ENCODE measurements around the gene ZDHHC13. TPM values are rescaled to one million over a fixed set of nuclear protein-coding genes. Genes with fewer than 3 reads are reported as not detected.

ZDHHC13 gene
- total RNA-seq, 2 donors from 2014 or later: 26.0 to 29.6 TPM

DNA sequence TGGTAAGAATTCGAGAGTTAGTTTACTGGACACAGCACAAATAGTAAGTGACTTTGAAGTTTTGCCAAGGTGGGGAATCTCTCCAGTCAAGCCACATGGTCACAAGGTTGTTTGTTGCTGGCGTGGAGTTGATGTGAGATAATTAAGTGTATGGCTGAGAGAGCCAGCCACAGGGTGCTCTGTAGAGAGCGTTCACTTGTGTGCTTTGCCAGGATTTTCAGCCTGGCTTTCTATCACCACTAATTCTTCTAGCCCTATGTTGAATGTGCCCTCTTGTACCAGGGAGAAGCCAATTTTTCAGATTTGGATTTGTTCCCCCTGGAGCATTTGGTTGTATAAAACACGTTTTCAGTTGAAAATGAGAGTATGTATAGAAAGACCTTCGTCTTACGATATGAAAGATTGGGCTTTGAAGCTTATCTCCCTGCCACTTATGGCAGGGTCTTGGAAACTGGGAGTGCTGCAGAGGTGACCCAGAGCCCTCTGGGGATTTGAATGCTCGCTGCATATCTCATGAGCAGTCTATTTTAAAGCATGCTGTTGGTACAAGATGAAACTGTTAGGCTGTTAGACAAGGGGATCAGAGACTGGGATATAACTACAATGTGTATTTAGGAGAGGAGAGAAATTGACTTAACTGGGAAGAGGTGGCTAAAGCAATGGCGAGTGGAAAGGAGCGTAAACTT lies 56.2 kb downstream of the ZDHHC13 start:
- no peaks in the 10 kb centered on the region for H3K9me3 Mint-ChIP-seq
- H3K9ac ChIP-seq (ENCODE audit: extremely low read depth, low read length, poor library complexity, severe bottlenecking): no peak overlapping the region
- DNase-seq: no peak
- no peaks in the 10 kb centered on the region for H3K27me3 ChIP-seq (ENCODE audit: control insufficient read depth, insufficient read depth, low read length, poor library complexity, severe bottlenecking)
- H3K27me3 Mint-ChIP-seq (ENCODE audit: insufficient read depth): no peaks in the 10 kb centered on the region
- peaks cover 50% of the 10 kb centered on the region for H3K36me3 Mint-ChIP-seq (ENCODE audit: low read depth)
- WGBS, 2 experiments (ENCODE audit: insufficient coverage in 1 of 2, insufficient read length in 1 of 2): 95 to 96% methylated on average over 7 to 9 of the region's 9 CpGs
- TF ChIP-seq, protein P1, sequence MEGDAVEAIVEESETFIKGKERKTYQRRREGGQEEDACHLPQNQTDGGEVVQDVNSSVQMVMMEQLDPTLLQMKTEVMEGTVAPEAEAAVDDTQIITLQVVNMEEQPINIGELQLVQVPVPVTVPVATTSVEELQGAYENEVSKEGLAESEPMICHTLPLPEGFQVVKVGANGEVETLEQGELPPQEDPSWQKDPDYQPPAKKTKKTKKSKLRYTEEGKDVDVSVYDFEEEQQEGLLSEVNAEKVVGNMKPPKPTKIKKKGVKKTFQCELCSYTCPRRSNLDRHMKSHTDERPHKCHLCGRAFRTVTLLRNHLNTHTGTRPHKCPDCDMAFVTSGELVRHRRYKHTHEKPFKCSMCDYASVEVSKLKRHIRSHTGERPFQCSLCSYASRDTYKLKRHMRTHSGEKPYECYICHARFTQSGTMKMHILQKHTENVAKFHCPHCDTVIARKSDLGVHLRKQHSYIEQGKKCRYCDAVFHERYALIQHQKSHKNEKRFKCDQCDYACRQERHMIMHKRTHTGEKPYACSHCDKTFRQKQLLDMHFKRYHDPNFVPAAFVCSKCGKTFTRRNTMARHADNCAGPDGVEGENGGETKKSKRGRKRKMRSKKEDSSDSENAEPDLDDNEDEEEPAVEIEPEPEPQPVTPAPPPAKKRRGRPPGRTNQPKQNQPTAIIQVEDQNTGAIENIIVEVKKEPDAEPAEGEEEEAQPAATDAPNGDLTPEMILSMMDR (conservative IDR thresholded peaks at IDR 0.05): no peak
- peaks cover 4% of the 10 kb centered on the region for H3K4me1 ChIP-seq (ENCODE audit: control insufficient read depth, insufficient read depth, low read length)
- H3K4me1 Mint-ChIP-seq: peaks cover 2% of the 10 kb centered on the region
- no peak overlapping the region for H3K27ac ChIP-seq (ENCODE audit: low read depth, low read length)
- peaks cover 47% of the 10 kb centered on the region for H3K36me3 ChIP-seq (ENCODE audit: control insufficient read depth, insufficient read depth, low read length)
- no peak overlapping the region for H3K4me3 ChIP-seq (ENCODE audit: low read length)
- H3K27ac Mint-ChIP-seq: no peak overlapping the region
- H3K4me3 Mint-ChIP-seq: no peak overlapping the region
- no peaks in the 10 kb centered on the region for H3K9me3 ChIP-seq (ENCODE audit: control insufficient read depth, low read length)

DNA sequence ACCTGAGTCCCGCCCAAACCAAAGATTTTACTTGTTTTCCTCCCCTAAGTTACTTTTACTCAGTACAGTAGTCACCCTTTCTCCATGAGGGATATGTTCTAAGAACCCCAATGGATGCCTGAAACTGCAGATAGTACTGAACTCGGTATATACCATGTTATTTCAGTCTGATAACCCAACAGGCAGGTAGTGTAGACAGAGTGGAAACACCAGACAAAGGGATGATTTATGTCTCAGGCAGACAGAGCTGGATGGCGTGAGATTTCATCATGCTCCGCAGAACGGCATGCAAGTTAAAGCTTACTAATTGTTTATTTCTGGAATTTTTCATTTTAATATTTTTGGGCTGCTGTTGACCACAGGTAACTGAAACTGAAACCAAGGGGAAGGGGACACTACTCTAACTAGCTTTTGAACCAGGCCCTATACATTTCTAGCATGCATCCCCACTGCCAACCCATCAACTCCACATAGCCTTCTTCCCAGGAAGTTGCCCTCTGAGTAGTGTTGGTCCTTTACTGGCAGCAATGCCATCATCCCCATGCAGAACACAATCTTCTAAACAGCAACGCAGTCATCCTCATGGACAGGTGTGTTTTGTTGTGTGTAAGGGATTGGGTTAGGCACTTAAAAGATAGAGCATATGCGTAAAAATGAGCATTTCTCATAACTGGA lies 57.1 kb downstream of the ZDHHC13 start:
- Mint-ChIP-seq H3K36me3 (ENCODE audit: low read depth) (peaks cover 42% of the 10 kb centered on the region), H3K4me1 (peaks cover 2% of the 10 kb centered on the region), H3K27ac (no peak overlapping the region), H3K9me3 (no peaks in the 10 kb centered on the region), H3K4me3 (no peak overlapping the region), H3K27me3 (ENCODE audit: insufficient read depth) (no peaks in the 10 kb centered on the region)
- H3K27me3 ChIP-seq (ENCODE audit: control insufficient read depth, insufficient read depth, low read length, poor library complexity, severe bottlenecking): no peaks in the 10 kb centered on the region
- TF ChIP-seq, protein P1 (conservative IDR thresholded peaks at IDR 0.05): no peak
- H3K4me3 ChIP-seq (ENCODE audit: low read length): no peak overlapping the region
- peaks cover 4% of the 10 kb centered on the region for H3K4me1 ChIP-seq (ENCODE audit: control insufficient read depth, insufficient read depth, low read length)
- H3K27ac ChIP-seq (ENCODE audit: low read depth, low read length): no peak overlapping the region
- H3K36me3 ChIP-seq (ENCODE audit: control insufficient read depth, insufficient read depth, low read length): peaks cover 38% of the 10 kb centered on the region
- WGBS, 2 experiments (ENCODE audit: insufficient coverage in 1 of 2, insufficient read length in 1 of 2): 96 to 98% methylated on average over 4 to 7 of the region's 7 CpGs
- H3K9ac ChIP-seq (ENCODE audit: extremely low read depth, low read length, poor library complexity, severe bottlenecking): no peak overlapping the region
- no peak for DNase-seq
- H3K9me3 ChIP-seq (ENCODE audit: control insufficient read depth, low read length): no peaks in the 10 kb centered on the region

DNA sequence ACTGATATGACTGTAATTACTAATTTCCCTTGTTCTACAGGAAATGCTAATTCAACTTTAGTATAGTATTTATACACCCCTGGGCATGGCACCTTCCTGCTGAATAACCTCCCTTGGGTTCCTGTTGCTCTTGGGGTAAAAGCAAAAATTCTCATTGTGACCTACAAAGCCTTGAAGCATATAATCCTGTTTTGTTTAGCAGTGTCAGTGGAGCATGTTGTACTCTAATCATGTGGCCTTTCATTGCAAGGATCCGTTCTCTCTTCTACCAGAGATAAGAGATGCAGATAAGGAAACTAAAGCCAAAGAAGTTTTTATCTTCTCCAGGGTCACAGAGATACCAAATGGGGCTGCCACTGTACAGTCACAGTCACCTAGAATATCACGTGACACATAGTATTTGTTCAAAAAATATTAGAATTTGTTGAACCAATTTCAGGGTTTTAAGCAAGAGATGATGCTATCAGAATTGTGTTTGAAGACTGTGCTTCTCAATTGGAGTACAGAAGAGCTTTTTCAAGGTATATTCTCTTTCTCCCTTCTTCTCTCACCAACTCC lies 59.7 kb downstream of the ZDHHC13 start:
- H3K4me1 Mint-ChIP-seq: peaks cover 2% of the 10 kb centered on the region
- H3K27ac ChIP-seq (ENCODE audit: low read depth, low read length): no peak overlapping the region
- no peak overlapping the region for H3K4me3 Mint-ChIP-seq
- TF ChIP-seq, protein P1 (conservative IDR thresholded peaks at IDR 0.05): no peak
- no peaks in the 10 kb centered on the region for H3K9me3 Mint-ChIP-seq
- WGBS, 2 experiments (ENCODE audit: insufficient coverage in 1 of 2, insufficient read length in 1 of 2): 74 to 83% methylated on average over 1 to 2 of the region's 2 CpGs
- no peaks in the 10 kb centered on the region for H3K27me3 Mint-ChIP-seq (ENCODE audit: insufficient read depth)
- H3K9ac ChIP-seq (ENCODE audit: extremely low read depth, low read length, poor library complexity, severe bottlenecking): no peak overlapping the region
- H3K36me3 Mint-ChIP-seq (ENCODE audit: low read depth): peaks cover 37% of the 10 kb centered on the region
- no peak overlapping the region for H3K27ac Mint-ChIP-seq
- peaks cover 4% of the 10 kb centered on the region for H3K4me1 ChIP-seq (ENCODE audit: control insufficient read depth, insufficient read depth, low read length)
- H3K9me3 ChIP-seq (ENCODE audit: control insufficient read depth, low read length): no peaks in the 10 kb centered on the region
- H3K36me3 ChIP-seq (ENCODE audit: control insufficient read depth, insufficient read depth, low read length): peaks cover 25% of the 10 kb centered on the region
- DNase-seq: no peak
- H3K4me3 ChIP-seq (ENCODE audit: low read length): no peak overlapping the region
- no peaks in the 10 kb centered on the region for H3K27me3 ChIP-seq (ENCODE audit: control insufficient read depth, insufficient read depth, low read length, poor library complexity, severe bottlenecking)
